Cardiac muscle cell (in vitro differentiated cells and primary cell): ENCODE results near the gene PPP2R3B. TPM values are rescaled to one million over a fixed set of nuclear protein-coding genes. Genes with fewer than 3 reads are reported as not detected.
A peak's percentile ranks its signal among the peaks of the same experiment; 100 is the strongest.

Experiments
- DNase-seq, 2 donors: peaks; one replicate each; pipeline versions ENCODE4 v3.0.0 to v3.0.0-alpha.2; 2010 to 2017; ENCODE audit warnings: low read depth in 1 of 2, low spot score in 1 of 2
- H3K27ac ChIP-seq: fragments of 200-600 bp; sonication (generic); 2 replicates; pipeline ENCODE4 v1.5.1; 2016
- H3K27me3 ChIP-seq: fragments of 200-600 bp; sonication (generic); 2 replicates; pipeline ENCODE4 v1.6.0; 2016; ENCODE audit warnings: control low read depth
- H3K36me3 ChIP-seq: fragments of 200-600 bp; sonication (generic); 2 replicates; pipeline ENCODE4 v1.5.1; 2016; ENCODE audit warnings: control low read depth
- H3K4me1 ChIP-seq: fragments of 200-600 bp; sonication (generic); 2 replicates; pipeline ENCODE4 v1.8.1; 2017; ENCODE audit warnings: low read depth, mild to moderate bottlenecking, mixed run types
- H3K4me3 ChIP-seq: fragments of 200-600 bp; sonication (generic); 2 replicates; pipeline ENCODE4 v1.5.1; 2016; ENCODE audit warnings: mild to moderate bottlenecking
- H3K9me3 ChIP-seq: fragments of 200-600 bp; sonication (generic); 2 replicates; pipeline ENCODE4 v1.5.1; 2017; ENCODE audit warnings: low read depth, mild to moderate bottlenecking, control low read depth
- CTCF ChIP-seq: IDR thresholded peaks from 2 replicates; pipeline ENCODE4 v1.5.1; 2012; ENCODE audit warnings: low read depth, mild to moderate bottlenecking, low read length
- polyA plus RNA-seq: library from polyadenylated mRNA; unstranded; fragments of >200 nt; fragmentation: Nextera tagmentation; extraction: Ambion mirVana; gene quantifications from 2 replicates; pipeline ENCODE4 v1.2.1, GENCODE V29; 2016
- total RNA-seq: library from RNA; depleted of rRNA; stranded (reverse); fragments of >200 nt; gene quantifications from 2 replicates; pipeline ENCODE4 v1.2.3, GENCODE V29; 2016

PPP2R3B gene
- total and polyA plus RNA-seq, 2 experiments from 2014 or later: 142 to 155 TPM

- no peak for DNase-seq
- Histone ChIP-seq H3K4me1 (peaks cover 6% of the 10 kb centered on the region), H3K9me3 (no peaks in the 10 kb centered on the region), H3K27me3 (no peaks in the 10 kb centered on the region), H3K27ac (peak overlapping the region; percentile 1), H3K4me3 (no peak overlapping the region), H3K36me3 (peaks cover 10% of the 10 kb centered on the region)
- no peak for TF ChIP-seq CTCF
These were observed 70.1 kb downstream of the PPP2R3B start for GRCh38 chrX:316351-317325.

- Histone ChIP-seq H3K9me3 (no peaks in the 10 kb centered on the region), H3K36me3 (peaks cover 18% of the 10 kb centered on the region), H3K4me3 (no peak overlapping the region), H3K4me1 (peaks cover under 1% of the 10 kb centered on the region), H3K27me3 (no peaks in the 10 kb centered on the region), H3K27ac (no peak overlapping the region)
- DNase-seq: no peak
- no peak for TF ChIP-seq CTCF
These were observed 71.7 kb downstream of the PPP2R3B start for GRCh38 chrX:314781-315595.

- DNase-seq: no peak
These were observed 72.7 kb downstream of the PPP2R3B start for GRCh38 chrX:314049-314448.

GRCh38 chrX:313546-313945 lies 73.2 kb downstream of the PPP2R3B start:
- Histone ChIP-seq H3K4me3 (no peak overlapping the region), H3K36me3 (peaks cover 18% of the 10 kb centered on the region), H3K27me3 (no peaks in the 10 kb centered on the region), H3K4me1 (no peaks in the 10 kb centered on the region), H3K27ac (no peak overlapping the region), H3K9me3 (no peaks in the 10 kb centered on the region)
- TF ChIP-seq CTCF: no peak
- no peak for DNase-seq

More at GRCh38 chrX:314049-314448, 72.7 kb downstream of the PPP2R3B start:
- Histone ChIP-seq H3K4me1 (no peaks in the 10 kb centered on the region), H3K27me3 (no peaks in the 10 kb centered on the region), H3K27ac (no peak overlapping the region), H3K36me3 (peaks cover 18% of the 10 kb centered on the region), H3K9me3 (no peaks in the 10 kb centered on the region), H3K4me3 (no peak overlapping the region)
- no peak for TF ChIP-seq CTCF

GRCh38 chrX:312621-313331 lies 73.9 kb downstream of the PPP2R3B start:
- Histone ChIP-seq H3K4me1 (no peaks in the 10 kb centered on the region), H3K4me3 (no peak overlapping the region), H3K27me3 (no peaks in the 10 kb centered on the region), H3K36me3 (peaks cover 20% of the 10 kb centered on the region), H3K27ac (no peak overlapping the region), H3K9me3 (no peaks in the 10 kb centered on the region)
- no peak for DNase-seq
- TF ChIP-seq CTCF: no peak
